NCI-H1105 treated with DMSO at 0.1 percent for 48 hours (cell line): Measurements from ENCODE around the gene ALDH1A3.

Experiments used
- DNase-seq: peaks from one replicate; lab custom pipeline; 2025; lab: John Stamatoyannopoulos, UW

The ALDH1A3 gene

DNA sequence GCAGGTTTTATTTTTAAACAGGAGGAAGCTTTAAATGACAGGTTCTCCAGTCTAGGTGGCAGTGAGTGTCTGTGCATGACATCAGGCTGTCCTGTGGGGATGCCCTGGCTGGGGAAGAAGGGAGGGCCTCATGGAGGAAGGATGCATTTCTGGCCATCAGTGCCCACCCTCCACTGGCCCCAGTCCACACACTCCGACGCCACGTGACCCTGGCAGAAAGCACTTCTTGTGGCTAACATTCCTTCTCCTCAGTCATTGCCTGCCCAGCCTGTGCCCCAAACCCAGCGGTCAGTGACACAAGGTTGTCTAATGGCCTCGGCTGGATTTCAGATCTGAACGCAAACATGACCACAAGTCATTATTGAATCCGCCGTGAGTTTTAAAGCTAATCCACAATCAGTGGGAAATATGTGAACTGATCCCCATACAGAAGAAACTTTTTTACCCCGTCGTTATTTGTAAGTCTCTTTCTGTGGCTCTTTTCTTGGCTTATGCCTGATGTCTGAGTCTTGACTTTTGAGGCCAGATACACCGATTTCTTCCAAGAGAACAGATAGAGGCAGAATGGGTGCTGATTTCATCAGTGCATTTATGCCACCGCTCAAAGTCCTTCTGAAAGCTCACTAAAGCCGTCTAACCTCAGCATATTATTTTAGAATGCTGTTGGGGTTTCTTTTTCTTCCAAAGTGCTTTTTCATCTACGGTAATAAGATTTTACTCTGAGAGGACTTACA, 22.2 kb downstream of the ALDH1A3 start:
- DNase-seq: no peak

DNA sequence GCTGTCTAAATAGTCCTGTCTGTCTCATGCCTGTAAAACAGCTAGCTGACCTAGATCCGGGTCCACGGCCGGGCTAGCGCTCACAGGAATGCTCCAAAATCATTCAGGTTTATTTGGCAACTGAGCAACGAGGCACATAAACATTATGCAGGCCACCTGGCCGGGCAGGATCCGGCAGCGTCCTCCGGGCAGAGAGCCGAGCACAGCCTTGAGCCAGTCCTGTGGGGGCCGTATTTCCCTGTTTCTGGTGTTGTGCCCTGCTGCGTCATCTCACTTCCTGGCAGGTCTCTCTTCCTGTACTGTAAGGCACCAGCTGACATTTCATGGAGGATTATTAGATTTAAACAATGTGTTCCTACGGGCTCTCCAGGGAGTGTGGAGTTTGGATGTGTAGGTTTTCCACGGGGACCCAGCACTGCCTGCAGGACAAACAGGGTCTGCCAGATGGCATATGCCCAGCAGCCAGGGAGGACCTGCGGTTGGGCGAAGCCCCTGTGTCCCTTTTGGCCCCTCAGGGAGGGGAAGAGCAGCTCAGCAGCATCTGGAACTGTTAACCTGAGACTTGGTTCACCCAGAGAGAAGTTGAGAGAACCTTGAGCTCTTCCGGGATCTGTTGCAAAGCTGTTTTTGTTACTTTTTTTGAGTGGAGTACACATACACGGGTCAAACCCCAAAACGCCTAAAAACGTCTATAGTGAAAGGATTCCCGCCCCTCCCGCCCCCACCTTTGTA, 23.0 kb downstream of the ALDH1A3 start:
- peak; percentile 90 for DNase-seq

DNA sequence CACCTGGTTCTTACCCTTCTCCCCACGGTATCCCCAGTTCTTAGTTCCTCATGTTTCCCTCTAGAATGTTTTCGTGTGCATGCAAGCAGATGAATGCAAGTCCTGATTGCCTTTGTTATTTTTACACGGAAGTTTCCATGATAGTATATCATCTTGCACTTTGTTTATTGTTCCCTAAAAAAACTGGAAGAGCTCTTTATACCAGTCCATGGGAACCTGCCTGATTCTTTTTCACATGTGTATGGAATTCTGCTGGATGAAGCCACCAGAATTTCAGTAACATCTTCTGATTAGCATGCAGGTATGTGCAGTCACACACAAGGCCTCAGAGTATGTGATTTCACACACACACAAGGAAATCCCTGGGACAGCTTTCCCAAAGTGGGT, 23.5 kb downstream of the ALDH1A3 start:
- DNase-seq: no peak

DNA sequence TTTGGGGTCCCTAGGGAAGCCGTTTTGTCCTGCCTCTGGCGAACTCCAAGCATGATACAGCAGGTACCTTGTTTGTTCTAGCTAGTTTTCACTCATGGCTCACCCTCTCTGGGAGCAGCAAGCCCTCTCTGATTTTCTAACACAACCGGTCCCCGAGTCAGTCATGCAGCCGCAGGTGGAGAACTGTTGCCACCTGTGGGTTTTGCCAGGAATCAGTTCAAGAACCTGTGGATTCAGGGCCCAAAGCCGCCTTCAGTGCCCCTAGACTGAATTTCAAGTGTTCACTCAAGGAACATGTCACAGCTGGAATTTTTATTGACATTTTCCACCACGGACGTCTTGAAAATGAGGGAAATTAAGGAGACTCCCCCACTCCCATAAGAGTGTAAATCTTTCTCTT, 26.2 kb downstream of the ALDH1A3 start:
- DNase-seq: no peak

DNA sequence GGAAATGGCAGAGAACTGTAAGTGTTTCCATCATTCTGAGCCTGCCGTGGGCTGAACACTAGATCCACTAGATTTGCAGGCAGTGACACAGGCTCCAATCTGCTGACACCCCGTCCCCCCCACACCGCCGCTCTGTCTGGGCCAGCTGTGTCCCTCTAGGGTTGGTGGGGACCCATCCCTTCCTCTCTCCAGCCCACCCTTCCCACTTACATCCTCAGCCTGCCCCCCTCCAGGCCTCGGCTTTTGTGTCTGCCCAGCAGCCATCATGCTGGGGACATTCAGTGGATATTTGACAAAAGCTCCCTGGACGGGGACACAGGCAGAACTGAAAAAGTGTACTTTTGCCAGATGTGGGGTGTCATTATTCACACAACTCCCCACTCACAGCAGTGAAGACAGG, 28.8 kb downstream of the ALDH1A3 start:
- DNase-seq: no peak

DNA sequence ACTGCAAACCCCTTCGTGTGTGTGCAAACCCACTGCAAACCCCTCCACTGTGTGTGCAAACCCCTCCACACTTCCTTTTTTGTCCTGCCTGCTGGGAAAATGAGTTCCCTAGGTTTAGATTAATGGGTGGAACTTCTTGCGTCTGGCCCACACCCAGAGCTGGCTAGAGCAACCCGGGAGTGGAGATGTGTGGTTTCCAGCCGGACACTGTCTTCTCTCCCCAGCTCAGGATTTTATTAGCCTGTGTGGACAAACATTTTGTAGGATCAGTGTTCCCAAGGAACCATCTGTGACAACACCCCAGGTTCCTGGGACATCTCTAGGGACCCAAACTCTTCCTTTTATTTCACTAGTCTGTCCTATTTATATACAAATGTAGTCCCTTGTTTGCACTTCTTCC, 29.9 kb downstream of the ALDH1A3 start:
- no peak for DNase-seq

DNA sequence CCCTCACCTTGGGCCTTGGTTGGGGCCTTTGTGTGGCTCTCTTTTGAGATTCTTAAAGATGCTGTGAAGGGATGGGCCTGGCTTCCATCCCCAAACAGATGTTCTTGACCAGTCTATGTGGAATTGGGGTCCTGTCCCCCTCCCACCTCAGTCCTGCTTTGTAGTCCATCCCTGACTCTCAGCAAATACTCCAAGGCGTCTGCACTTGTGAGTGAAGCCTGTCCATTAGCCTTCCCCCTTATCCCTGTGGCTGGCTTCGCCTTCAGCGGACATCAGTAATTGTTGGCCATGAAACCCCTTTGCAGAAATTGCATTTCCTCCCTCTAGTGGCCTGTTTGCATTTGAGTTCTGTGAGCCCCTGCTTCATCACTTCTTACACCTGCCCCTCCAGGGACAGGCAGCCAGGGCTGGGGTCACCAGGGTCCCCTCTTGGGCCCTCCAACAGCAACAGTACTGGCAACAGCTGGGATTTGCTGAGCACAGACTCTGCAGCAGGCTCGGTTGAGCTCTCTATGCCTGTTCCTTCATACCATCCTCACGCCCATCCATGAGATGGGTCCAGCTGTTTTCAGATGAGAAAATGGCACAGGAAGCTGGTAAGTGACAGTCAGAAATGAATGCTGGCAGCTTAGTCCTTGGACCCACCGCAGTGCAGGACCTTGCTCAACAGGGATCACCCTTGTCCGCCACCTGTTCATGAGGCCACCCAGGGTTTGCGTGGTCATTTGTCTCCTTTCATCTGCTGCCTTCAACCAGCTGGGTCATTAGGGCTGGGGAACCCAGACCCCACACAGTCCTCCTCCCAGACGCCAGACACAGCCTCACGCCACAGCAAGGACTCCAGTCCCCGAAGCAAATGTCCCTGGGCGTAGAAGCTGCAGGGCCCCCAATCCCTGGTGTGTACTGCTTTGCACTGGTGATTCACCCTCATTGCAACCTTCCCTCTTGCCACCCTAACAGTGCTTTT, 30.6 kb downstream of the ALDH1A3 start:
- DNase-seq: no peak

DNA sequence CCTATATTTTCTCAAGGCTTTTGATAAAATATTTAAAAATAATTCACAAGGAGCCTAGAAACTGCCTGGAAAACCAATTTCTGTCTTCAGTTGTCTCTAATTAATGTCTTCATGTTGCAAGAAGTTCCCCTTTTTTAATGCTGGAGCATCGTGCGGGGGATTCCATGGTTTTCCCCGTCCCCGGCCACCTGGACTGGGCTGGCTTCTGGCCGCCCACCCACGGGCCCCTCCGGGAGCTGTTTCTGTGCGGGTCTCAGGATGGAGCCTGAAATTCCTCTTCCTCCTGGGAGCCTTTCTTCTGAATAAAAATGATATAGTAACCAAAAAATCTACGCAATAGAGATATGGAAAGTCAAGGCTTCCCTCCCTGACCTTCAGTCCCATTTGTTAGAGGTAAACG, 31.5 kb downstream of the ALDH1A3 start:
- DNase-seq: no peak

DNA sequence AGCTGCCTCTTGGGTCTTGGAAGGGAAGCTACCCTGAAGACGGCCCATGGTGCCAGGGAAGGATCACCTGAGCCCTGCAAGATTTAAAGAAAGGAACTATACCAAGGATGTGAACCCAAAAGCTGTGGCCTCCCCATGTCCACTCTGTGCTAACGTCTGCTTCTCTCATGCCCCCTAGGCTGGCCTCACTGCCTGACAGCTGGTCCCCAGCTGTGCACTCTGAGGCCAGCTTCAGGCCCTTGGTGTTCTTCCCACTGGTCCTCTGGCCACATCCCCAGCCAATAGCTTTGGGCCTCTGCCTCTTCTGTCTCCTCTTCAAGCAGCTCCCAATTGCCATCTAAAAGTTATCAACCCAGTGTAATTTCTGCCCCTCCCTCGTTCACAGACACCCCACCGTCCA, 34.3 kb downstream of the ALDH1A3 start:
- no peak for DNase-seq

DNA sequence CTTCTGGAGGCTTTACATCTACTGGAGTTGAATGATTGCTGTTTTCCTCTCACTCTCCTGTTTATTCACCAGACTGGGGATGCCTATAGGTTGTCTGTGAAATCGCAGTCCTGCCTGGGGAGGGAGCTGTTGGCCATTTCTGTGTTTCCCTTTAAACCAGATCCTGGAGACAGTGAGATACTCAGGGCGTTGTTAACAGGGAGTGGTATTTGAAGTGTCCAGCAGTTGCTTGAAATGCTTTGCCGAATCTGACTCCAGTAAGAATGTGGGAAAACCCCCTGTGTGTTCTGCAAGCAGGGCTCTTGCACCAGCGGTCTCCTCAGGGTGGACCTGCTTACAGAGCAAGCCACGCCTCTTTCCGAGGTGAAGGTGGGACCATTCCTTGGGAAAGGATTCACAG, 35.2 kb downstream of the ALDH1A3 start:
- no peak for DNase-seq

DNA sequence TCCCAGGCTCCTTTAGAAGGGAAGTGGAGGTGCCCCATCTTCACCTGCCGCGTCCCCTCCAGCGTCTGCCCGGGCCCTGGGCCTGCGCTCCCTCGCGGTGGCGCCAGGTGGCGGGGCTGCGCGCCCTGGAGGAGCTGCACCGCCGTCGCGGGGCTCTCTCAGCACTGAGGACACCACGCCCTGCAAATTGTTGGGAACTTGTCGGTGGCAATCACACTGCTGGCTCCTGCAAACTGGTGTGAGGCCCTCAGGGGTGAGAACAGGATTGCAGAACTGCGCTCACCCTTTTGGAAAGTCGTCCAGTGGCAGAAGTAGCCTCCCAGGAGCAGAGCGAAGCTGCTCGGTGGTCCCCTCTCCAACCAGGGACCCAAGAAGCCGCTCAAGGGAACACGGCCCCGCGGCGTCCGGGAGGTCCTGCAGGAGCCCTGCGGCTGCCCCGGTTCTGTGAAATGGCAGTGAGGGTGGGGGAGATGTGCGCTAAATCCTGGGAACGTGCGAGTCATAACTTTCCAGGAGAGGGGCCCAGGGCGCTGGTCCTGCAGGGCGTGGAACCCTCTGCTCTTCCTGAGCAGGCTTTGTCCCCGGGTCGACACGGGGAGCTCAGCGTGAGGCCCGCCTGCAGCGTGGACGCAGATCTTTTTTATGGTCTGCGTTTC, 38.5 kb downstream of the ALDH1A3 start:
- peak; percentile 89 for DNase-seq

DNA sequence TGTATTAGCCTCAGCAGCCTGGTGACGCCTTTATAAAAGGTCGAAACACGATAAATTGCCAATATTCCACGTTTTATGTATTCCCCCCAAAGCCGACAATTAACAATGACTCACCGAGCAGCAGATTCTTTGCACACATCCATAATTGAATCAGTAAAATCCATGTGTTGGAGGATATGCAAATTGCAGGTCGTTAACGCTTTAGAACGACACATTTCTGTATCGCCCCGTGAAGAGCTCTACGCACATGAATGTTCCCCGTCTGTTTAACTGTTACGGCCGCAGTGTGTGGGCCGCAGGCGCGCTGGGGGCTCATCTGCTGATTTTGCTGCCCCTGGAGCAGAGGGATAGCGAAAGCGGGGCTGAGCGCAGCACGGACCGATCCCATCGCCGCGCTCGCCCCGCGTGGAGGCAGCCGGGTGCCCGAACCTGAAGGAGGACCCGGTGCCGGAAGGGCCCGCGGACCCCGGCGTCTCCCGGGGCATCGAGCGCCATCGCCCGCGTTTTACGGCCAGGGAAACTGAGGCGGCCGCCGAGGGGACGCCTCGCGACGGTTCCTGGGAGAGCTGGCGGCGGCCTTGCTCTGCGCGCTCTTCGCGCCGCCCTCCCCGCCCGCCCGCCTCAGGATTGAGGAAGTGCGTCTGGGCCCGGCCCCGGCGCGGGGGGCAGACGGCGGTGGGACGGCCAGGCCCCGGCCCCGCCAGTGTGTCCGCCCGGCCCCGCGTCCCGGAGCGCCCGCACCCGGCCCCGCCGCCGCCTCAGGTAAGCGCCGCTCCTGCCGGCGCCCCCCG, 39.3 kb downstream of the ALDH1A3 start, which contains the start of gene LRRK1:
Gene LRRK1 (plus strand): TSS at position 668 of the 791 bp plus-strand sequence. CDS start 5,276 bp downstream, outside the sequence.
- peak; percentile 53 for DNase-seq

DNA sequence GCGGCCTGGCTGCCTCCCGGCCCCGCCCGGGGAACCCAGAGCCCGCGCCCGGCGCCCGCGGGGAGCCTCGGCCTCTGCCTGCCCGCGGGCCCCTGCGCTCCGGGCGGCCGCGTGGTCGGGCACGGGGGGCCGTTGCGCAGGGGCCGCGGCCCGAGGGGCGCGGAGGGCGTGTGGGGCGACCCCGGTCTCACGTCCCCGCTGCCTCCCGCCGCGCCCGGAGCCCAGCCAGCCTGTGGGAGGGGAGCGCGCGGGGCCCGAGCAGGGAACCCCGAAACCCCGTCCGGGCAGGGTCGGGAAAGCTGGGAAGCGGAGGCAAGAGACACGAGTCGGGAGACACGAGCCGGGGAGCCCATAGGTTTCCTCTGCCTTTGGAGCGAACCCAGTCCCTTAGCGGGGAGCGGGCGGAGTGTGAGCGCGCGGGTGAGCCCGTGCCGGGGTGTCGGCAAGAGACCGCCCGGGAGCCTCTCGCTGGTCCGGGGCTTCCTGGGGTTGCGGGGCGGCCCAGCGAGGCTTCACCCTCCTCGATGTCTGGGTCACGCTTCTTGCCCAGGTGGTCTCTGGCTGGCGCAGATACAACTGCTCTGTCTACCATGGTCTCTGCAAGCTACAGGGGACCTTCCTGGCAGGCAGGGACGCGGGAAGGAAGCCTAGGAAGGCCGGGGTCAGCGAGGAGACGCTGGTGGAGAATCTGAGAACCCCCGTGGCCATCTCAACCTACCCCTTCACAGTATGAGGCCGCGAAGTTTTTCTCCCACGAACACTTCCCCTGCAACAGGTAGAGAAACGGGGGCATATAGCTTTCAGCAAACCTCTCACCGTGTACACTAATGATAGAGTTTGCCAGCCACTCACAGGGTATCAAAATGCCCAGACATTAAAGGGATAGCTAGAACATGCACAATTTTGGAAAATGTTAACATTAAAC, 40.1 kb downstream of the ALDH1A3 start:
- no peak for DNase-seq

DNA sequence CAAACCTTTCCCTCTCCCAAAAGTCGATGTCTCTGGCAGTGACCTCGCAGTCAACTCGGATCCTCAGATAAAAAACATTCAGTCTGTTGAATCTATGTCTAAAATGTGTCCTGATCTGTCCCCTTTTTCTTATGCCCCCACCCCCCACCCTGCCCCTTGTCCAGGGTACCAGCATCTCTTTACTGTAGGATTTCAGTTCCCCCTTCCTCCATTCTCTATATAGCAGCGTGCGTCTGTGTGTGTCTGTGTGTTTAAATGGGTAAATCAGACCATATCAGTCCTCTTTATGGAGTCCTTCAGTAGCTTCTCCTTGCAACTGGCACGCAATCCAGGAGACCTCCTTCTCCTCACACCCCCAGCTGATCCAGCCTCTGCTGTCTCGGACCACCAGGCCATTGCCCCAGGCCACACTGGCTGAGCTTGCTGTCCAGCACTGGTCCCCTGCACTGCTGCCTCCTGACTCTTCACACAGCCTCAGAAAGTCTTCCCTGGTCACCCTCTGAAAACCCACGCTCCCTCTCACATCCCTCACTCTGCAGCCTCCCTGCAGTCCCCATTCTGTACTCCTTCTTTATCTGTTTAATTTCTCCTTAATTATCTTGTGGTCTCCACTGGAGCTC, 41.0 kb downstream of the ALDH1A3 start:
- no peak for DNase-seq

DNA sequence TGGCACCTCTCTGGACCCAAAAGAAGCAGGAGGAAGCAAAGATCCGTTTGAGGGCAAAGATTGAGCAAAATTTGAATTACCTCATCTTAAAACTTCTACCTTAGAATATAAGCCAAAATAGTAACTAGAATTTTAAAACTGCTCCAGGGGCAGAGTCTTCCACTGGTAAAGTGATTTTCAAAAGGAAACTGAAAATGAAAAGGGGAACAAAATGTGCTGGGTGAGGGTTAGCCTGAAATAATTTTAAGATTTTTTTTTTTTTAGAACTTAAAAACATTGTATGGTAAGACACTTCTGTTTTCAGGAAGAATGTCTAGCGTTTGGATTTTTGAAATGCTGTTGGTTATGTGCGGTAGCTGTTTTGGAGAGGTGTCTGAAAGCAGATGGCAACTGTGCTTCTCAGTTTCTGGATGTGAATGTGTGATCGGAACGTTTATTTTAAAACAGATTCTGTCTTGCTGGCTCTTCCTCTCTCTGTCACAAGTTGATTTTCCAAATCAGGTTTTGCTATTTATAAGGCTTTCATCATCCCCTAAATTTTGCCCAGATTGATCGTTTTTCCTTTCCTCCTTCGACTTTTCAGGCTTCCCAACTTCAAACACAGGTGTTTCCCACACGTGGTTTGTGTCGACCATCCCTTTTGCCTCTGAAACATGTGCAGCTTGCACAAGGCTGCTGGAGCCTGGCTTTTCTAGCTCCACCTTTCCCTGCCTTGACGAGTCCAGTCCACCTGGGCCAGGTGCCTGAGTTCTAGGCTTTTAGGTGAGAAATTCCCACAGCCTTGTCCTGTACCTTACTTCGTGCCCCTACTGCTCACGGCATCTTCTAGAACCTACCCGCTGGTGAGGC, 42.8 kb downstream of the ALDH1A3 start:
- no peak for DNase-seq

DNA sequence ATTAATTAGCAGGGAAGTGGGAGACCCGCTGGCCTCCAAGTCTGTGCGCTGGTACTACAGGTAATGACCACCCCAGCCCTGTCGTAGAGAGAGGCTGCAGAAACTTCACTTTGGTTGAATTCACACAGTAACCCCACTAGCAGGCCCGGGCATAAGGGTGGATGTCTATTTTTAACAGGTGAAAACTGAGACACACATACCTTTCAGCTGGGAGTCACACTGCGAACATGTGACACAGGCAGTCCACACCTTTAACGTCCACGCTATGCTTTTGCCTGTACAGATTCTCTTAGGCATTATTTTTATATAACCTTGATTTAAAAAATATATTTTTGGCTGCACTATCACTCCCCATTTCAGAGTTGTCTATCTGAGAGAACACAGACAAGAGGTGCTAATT, 43.4 kb downstream of the ALDH1A3 start:
- DNase-seq: no peak

DNA sequence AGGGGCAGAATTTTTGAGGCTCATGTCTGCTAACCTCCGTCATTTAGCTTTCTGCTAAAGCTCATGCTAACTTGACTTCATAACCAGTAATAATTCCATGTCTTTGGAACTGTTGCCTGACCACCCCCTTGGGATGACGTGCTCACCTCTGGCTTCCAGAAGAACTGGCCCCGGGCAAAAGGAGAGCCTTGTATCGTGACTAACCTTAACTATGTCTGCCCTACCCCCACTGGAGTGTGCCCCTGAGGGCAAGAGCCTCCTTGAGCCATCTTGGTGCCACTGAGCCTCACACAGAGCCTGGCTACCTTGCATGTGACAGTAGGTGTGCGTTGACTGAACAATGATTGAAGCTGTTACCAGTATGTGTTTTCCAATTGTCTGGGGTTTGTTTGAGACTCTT, 44.3 kb downstream of the ALDH1A3 start:
- DNase-seq: no peak

DNA sequence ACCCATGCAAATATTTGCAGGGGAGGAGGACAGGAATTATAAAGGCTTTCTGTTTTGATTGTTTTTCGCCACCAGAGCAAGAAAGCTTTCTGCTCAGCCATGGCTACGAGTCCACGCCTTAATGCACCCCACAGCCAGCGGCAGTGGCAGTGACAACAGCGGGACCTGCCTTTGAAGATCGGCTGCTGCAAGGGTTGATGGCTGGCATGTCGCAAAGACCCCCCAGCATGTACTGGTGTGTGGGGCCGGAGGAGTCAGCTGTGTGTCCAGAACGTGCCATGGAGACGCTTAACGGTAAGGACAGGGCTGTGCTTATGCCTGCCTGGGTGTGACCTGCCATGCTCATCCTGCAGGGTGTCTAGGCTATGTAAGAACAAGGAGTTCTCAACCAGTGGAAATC, 44.8 kb downstream of the ALDH1A3 start:
- DNase-seq: no peak

DNA sequence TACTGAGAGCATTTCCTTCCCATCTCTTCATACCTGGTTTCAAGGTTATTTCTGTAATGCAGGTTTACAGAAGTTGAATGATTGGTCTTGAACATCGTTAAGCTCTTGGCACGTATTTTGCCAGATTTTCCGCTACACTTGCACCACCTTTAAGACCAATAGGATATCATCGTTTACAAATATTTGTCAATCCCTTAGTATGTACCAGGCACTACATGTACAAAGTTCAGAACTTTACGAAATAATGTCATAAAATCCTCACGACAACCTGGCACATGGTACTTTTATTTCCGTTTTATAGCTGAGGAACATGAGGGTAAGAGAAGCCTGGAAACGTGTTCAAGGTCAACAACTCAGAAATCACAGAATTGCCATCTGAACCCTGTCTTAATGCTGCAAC, 45.8 kb downstream of the ALDH1A3 start:
- DNase-seq: no peak
